Panc1 (cell line): ENCODE data around the gene DSC3. TPM values are rescaled to one million over a fixed set of nuclear protein-coding genes. Genes with fewer than 3 reads are reported as not detected.

ENCODE experiments used
- ATAC-seq: fragments of 200-7000 bp; cut with Tn5 transposase; 2 replicates; pipeline ENCODE4 v1.9.1; 2020; ENCODE audit warnings: mild to moderate bottlenecking, moderate library complexity
- BruUV-seq: library from RNA; stranded (reverse); fragments of 400-500 nt; replicated peaks from 2 replicates; lab custom pipeline; 2021; lab: Mats Ljungman, UMichigan
- CTCF ChIA-PET: fragments of 300-600 bp; sonication (Branson Sonifier 250); formaldehyde crosslinking; loops from one replicate; lab custom pipeline; 2022; ENCODE audit warnings: antibody characterized with exemption; lab: Charles Lee
- POLR2A ChIA-PET: fragments of 300-600 bp; sonication (Branson Sonifier 250); formaldehyde crosslinking; loops from one replicate; lab custom pipeline; 2022; ENCODE audit warnings: antibody characterized with exemption; lab: Charles Lee
- DNase-seq: peaks from one replicate; pipeline ENCODE4 v3.0.0-alpha.2; 2010; ENCODE audit warnings: low read depth, low spot score
- H3K27ac ChIP-seq: 2 replicates; pipeline ENCODE4 v1.5.1; 2011; ENCODE audit warnings: mild to moderate bottlenecking, low read length, inconsistent platforms
- H3K27me3 ChIP-seq: fragments of 200-500 bp; sonication (Bioruptor generic); 2 replicates; pipeline ENCODE4 v1.6.0; 2014; ENCODE audit warnings: low read length, inconsistent platforms; ENCODE audit not compliant: control insufficient read depth, insufficient read depth
- H3K36me3 ChIP-seq: fragments of 200-500 bp; sonication (Bioruptor generic); 2 replicates; pipeline ENCODE4 v1.5.1; 2014; ENCODE audit warnings: inconsistent platforms, mild to moderate bottlenecking, low read length, moderate library complexity; ENCODE audit not compliant: control insufficient read depth, insufficient read depth
- H3K4me1 ChIP-seq: 2 replicates; pipeline ENCODE4 v1.5.1; 2011; ENCODE audit warnings: inconsistent platforms, mild to moderate bottlenecking, low read length, moderate library complexity; ENCODE audit not compliant: control insufficient read depth, insufficient read depth
- H3K4me3 ChIP-seq, 2 experiments: 2 replicates each; pipeline ENCODE4 v1.5.1; 2011 to 2012; ENCODE audit warnings: low read depth in 2 of 2, low read length in 2 of 2, mild to moderate bottlenecking in 2 of 2, inconsistent platforms in 1 of 2, moderate library complexity in 1 of 2
- H3K9me3 ChIP-seq: fragments of 200-500 bp; sonication (Bioruptor generic); 2 replicates; pipeline ENCODE4 v1.5.1; 2014; ENCODE audit warnings: low read depth, mild to moderate bottlenecking, inconsistent platforms, low read length, moderate library complexity; ENCODE audit not compliant: control insufficient read depth, insufficient read depth
- POLR2AphosphoS5 ChIP-seq: IDR thresholded peaks from 2 replicates; pipeline ENCODE4 v1.6.1; 2012; ENCODE audit warnings: mild to moderate bottlenecking, low read depth, low read length, moderate library complexity
- SIN3A ChIP-seq: IDR thresholded peaks from 2 replicates; pipeline ENCODE4 v1.6.1; 2012; ENCODE audit warnings: low read depth, mild to moderate bottlenecking, low read length, moderate library complexity, borderline replicate concordance; ENCODE audit not compliant: insufficient read depth
- TCF7L2 ChIP-seq: IDR thresholded peaks from 2 replicates; pipeline ENCODE4 v1.6.1; 2011; ENCODE audit warnings: mild to moderate bottlenecking, low read depth, low read length, inconsistent platforms
- in situ Hi-C: cut with HindIII; loops from 2 replicates; pipeline ENCODE4 v1.10.0; 2016; ENCODE audit warnings: low sequenced_read_pairs, low pct_unique_long_range_greater_than_20kb
- intact Hi-C: fragments of 100-400 bp; cut with micrococcal nuclease; formaldehyde crosslinking; loops from one replicate; pipeline ENCODE4 v1.10.0; 2022; ENCODE audit not compliant: unreplicated experiment
- total RNA-seq: library from RNA; stranded (reverse); gene quantifications from one replicate; pipeline ENCODE4 v1.2.1, GENCODE V29; 2021; ENCODE audit not compliant: unreplicated experiment
- TF ChIP-seq, protein P1 (sequence below): fragments of 450-650 bp; IDR thresholded peaks from 2 replicates; pipeline ENCODE4 v1.5.1; 2017; ENCODE audit warnings: mild to moderate bottlenecking
- TF ChIP-seq, protein P2 (sequence below), 2 experiments: IDR thresholded peaks; 2 replicates each; pipeline ENCODE4 v1.6.1; 2011 to 2012; ENCODE audit warnings: low read depth in 2 of 2, control low read depth in 1 of 2, low read length in 1 of 2, mild to moderate bottlenecking in 1 of 2, moderate library complexity in 1 of 2; ENCODE audit not compliant: insufficient read depth in 1 of 2

DSC3 gene
- total RNA-seq, 1 experiment from 2014 or later: 0.23 TPM

DNA sequence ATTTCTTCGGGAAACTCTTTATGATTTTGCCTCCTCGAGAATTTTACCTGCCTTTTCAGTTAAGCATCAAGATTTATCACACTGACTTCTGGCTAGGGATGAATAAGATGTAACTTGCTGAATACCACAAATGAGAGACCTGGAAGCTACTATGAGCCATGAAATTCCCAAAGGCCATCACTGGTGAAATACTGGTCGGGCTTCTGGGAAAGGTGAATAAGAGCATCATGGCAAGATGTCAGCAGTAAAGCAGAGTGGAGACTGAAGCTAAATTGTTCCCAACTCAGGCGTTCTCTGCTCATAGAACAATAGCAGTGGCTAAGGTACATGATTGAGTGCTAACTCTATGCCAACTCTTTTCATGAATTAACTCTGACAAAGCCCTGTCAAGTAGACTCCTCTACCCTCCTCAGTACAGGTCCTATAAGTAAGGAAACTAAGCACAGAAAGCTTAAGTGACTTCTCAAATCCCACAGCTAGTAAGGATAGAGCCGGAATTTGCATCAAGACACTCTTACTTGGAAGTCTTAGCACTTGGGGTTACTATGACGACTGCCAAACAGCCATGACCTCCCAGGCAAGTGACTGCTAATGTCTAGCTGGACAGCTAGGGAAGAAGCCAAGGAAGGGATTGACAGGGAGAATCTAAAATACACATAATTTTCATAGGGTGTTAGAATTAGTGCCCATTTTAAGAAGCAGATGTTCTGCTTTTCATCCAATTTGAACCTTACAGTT lies 22.7 kb upstream of the DSC3 start:
- TF ChIP-seq, protein P1, sequence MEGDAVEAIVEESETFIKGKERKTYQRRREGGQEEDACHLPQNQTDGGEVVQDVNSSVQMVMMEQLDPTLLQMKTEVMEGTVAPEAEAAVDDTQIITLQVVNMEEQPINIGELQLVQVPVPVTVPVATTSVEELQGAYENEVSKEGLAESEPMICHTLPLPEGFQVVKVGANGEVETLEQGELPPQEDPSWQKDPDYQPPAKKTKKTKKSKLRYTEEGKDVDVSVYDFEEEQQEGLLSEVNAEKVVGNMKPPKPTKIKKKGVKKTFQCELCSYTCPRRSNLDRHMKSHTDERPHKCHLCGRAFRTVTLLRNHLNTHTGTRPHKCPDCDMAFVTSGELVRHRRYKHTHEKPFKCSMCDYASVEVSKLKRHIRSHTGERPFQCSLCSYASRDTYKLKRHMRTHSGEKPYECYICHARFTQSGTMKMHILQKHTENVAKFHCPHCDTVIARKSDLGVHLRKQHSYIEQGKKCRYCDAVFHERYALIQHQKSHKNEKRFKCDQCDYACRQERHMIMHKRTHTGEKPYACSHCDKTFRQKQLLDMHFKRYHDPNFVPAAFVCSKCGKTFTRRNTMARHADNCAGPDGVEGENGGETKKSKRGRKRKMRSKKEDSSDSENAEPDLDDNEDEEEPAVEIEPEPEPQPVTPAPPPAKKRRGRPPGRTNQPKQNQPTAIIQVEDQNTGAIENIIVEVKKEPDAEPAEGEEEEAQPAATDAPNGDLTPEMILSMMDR: no peak
- TF ChIP-seq SIN3A: no peak
- Histone ChIP-seq H3K27ac (no peak overlapping the region), H3K4me1 (no peaks in the 10 kb centered on the region), H3K9me3 (no peaks in the 10 kb centered on the region), H3K4me3 (no peak overlapping the region), H3K36me3 (no peaks in the 10 kb centered on the region), H3K27me3 (no peaks in the 10 kb centered on the region)
- POLR2A ChIA-PET: no interaction called here
- BruUV-seq: no TSS peak
- DNase-seq (no peak), ATAC-seq (no peak)
- intact Hi-C loops: no loop called here
- CTCF ChIA-PET: no interaction called here
- in situ Hi-C loops: no loop called here

DNA sequence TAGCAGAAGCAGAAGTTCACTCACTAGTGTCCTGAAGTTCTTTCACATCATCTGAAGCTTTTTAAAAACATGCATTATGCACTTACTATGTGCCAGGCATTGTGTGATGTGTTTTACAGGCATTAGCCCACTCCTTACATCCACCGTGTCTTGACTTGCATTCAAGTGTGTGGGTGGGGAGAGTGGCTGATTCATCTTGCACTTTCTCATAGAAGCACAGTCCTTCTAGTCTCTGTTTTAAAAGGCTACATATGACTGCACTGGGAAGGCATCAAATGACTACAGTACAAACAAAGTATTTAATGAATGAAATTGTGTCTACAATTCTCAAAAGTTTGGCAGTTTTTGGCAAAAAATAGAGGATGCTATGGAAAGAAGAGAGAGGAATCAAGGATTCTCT lies 21.6 kb upstream of the DSC3 start:
- no peak for ATAC-seq
- intact Hi-C loops: no loop called here
- TF ChIP-seq, protein P1: no peak
- TF ChIP-seq POLR2AphosphoS5 (no peak), TCF7L2 (no peak), SIN3A (no peak)
- TF ChIP-seq, protein P2, sequence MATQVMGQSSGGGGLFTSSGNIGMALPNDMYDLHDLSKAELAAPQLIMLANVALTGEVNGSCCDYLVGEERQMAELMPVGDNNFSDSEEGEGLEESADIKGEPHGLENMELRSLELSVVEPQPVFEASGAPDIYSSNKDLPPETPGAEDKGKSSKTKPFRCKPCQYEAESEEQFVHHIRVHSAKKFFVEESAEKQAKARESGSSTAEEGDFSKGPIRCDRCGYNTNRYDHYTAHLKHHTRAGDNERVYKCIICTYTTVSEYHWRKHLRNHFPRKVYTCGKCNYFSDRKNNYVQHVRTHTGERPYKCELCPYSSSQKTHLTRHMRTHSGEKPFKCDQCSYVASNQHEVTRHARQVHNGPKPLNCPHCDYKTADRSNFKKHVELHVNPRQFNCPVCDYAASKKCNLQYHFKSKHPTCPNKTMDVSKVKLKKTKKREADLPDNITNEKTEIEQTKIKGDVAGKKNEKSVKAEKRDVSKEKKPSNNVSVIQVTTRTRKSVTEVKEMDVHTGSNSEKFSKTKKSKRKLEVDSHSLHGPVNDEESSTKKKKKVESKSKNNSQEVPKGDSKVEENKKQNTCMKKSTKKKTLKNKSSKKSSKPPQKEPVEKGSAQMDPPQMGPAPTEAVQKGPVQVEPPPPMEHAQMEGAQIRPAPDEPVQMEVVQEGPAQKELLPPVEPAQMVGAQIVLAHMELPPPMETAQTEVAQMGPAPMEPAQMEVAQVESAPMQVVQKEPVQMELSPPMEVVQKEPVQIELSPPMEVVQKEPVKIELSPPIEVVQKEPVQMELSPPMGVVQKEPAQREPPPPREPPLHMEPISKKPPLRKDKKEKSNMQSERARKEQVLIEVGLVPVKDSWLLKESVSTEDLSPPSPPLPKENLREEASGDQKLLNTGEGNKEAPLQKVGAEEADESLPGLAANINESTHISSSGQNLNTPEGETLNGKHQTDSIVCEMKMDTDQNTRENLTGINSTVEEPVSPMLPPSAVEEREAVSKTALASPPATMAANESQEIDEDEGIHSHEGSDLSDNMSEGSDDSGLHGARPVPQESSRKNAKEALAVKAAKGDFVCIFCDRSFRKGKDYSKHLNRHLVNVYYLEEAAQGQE (IDR thresholded peaks at IDR 0.05; ENCODE audit: insufficient read depth in 1 of 2, low read depth in 2 of 2, low read length in 1 of 2): no peak

More for the DNA sequence above, 21.6 kb upstream of the DSC3 start:
- no peaks in the 10 kb centered on the region for H3K27me3 ChIP-seq
- H3K27ac ChIP-seq: no peak overlapping the region
- BruUV-seq: no TSS peak
- in situ Hi-C loops: no loop called here
- H3K4me3 ChIP-seq: no peak overlapping the region
- no peaks in the 10 kb centered on the region for H3K4me1 ChIP-seq
- no peaks in the 10 kb centered on the region for H3K9me3 ChIP-seq
- DNase-seq: no peak
- ChIA-PET POLR2A (no interaction called here), CTCF (no interaction called here)
- H3K36me3 ChIP-seq: no peaks in the 10 kb centered on the region
